Mammary microvascular endothelial cell (primary cell): ENCODE results near the gene GPR173. TPM values are rescaled to one million over a fixed set of nuclear protein-coding genes. Genes with fewer than 3 reads are reported as not detected.

Experiments
- total RNA-seq: library from RNA; depleted of rRNA; stranded (reverse); fragments of >200 nt; gene quantifications from 2 replicates; pipeline ENCODE4 v1.2.3, GENCODE V29; 2015

Gene GPR173
- 0.84 and 0.93 TPM in 2 replicates for total RNA-seq

GRCh38 chrX:53048169-53049126 lies at the start of gene GPR173:
GPR173 (plus strand) TSS chrX:53048789; CDS start chrX:53076622, 27,833 bp downstream.

GRCh38 chrX:53081925-53082772 lies 33.6 kb downstream of the GPR173 start, which contains the start of gene TSPYL2:
TSPYL2 (plus strand) TSS chrX:53082367; CDS start chrX:53082499, 132 bp downstream.

GRCh38 chrX:53093748-53094581 lies 45.4 kb downstream of the GPR173 start, which contains the start of gene KANTR:
KANTR (plus strand) TSS chrX:53094142; CDS start chrX:53124273, 30,131 bp downstream.

Other genes starting within 250 kb of the GPR173 start
- gene XAGE5, start 237.5 kb upstream of the GPR173 start, total RNA-seq, result not detected in 2 replicates
- not detected in 2 replicates for gene XAGE3, start 180.7 kb upstream of the GPR173 start, total RNA-seq
- 3.5 and 9.1 TPM in 2 replicates for gene FAM156B, start 151.5 kb upstream of the GPR173 start, total RNA-seq
- 4.9 and 8.2 TPM in 2 replicates for gene FAM156A, start 90.3 kb upstream of the GPR173 start, total RNA-seq
- gene TSPYL2, start 33.6 kb downstream of the GPR173 start, total RNA-seq, result 4.6 and 6.2 TPM in 2 replicates
- 2.6 and 3.3 TPM in 2 replicates for gene KANTR, start 45.4 kb downstream of the GPR173 start, total RNA-seq
- 61.3 and 73.7 TPM in 2 replicates for gene KDM5C, start 176.4 kb downstream of the GPR173 start, total RNA-seq
- gene IQSEC2, start 232.8 kb downstream of the GPR173 start, total RNA-seq, result 5.5 and 7.1 TPM in 2 replicates